OCI-LY1 (cell line): ENCODE measurements around the gene LTF.

Source experiments
- CTCF ChIP-seq: fragments of 200-600 bp; sonication (generic), shearing (Covaris generic); IDR thresholded peaks from 2 replicates; pipeline ENCODE4 v1.5.1; 2017; ENCODE audit warnings: mild to moderate bottlenecking, antibody characterized with exemption, low read length, moderate library complexity, mixed read lengths
- EZH2 ChIP-seq: fragments of 200-600 bp; sonication (generic), shearing (Covaris generic); IDR thresholded peaks from 2 replicates; pipeline ENCODE4 v1.8.0; 2017; ENCODE audit warnings: borderline replicate concordance, mixed run types, mild to moderate bottlenecking, antibody characterized with exemption, low read length, moderate library complexity, mixed read lengths

GRCh38 chr3:46386205-46386604 is 78.5 kb downstream of the LTF start:
- TF ChIP-seq CTCF (no peak), EZH2 (no peak)
